ENCODE measurements around the gene CPLX3. TPM values are rescaled to one million over a fixed set of nuclear protein-coding genes. Genes with fewer than 3 reads are reported as not detected.

CPLX3 gene
- total RNA-seq, 2 donors from 2014 or later, result not detected

DNA sequence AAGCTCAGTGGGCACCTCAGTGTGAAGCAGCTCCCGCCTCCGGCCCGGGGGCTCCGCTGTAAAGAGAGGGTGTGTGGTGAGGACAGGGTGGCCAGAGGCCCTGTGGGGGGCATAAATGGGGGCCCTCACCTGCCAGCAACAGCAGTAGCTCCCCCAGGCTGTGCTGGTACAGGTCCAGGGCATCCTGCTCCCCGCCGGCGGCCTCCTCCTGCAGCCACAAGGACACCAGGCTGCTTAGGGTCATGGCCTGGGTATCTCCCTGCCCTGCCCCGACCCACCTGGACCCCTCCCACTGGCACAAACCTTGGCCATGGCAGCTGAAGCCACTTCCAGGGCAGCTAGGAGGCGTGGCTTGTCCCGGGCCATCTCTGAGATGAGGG lies 11.7 kb downstream of the CPLX3 start:
- Mint-ChIP-seq H3K27ac (no peak overlapping the region), H3K9me3 (no peaks in the 10 kb centered on the region), H3K27me3 (ENCODE audit: insufficient read depth) (no peaks in the 10 kb centered on the region), H3K4me1 (peaks cover 16% of the 10 kb centered on the region), H3K36me3 (ENCODE audit: low read depth) (peaks cover 15% of the 10 kb centered on the region), H3K4me3 (no peak overlapping the region)
- no peaks in the 10 kb centered on the region for H3K9me3 ChIP-seq (ENCODE audit: control insufficient read depth, low read length)
- DNase-seq, result no peak
- H3K4me1 ChIP-seq (ENCODE audit: control insufficient read depth, insufficient read depth, low read length), result no peaks in the 10 kb centered on the region
- no peak overlapping the region for H3K27ac ChIP-seq (ENCODE audit: low read depth, low read length)
- no peak for TF ChIP-seq CTCF (conservative IDR thresholded peaks at IDR 0.05)
- H3K4me3 ChIP-seq (ENCODE audit: low read length), result no peak overlapping the region
- WGBS, 2 experiments (ENCODE audit: insufficient coverage in 1 of 2, insufficient read length in 1 of 2), result 90 to 91% methylated on average over 2 to 10 of the region's 10 CpGs
- H3K36me3 ChIP-seq (ENCODE audit: control insufficient read depth, insufficient read depth, low read length), result no peaks in the 10 kb centered on the region
- H3K9ac ChIP-seq (ENCODE audit: extremely low read depth, low read length, poor library complexity, severe bottlenecking), result no peak overlapping the region
- H3K27me3 ChIP-seq (ENCODE audit: control insufficient read depth, insufficient read depth, low read length, poor library complexity, severe bottlenecking), result no peaks in the 10 kb centered on the region

DNA sequence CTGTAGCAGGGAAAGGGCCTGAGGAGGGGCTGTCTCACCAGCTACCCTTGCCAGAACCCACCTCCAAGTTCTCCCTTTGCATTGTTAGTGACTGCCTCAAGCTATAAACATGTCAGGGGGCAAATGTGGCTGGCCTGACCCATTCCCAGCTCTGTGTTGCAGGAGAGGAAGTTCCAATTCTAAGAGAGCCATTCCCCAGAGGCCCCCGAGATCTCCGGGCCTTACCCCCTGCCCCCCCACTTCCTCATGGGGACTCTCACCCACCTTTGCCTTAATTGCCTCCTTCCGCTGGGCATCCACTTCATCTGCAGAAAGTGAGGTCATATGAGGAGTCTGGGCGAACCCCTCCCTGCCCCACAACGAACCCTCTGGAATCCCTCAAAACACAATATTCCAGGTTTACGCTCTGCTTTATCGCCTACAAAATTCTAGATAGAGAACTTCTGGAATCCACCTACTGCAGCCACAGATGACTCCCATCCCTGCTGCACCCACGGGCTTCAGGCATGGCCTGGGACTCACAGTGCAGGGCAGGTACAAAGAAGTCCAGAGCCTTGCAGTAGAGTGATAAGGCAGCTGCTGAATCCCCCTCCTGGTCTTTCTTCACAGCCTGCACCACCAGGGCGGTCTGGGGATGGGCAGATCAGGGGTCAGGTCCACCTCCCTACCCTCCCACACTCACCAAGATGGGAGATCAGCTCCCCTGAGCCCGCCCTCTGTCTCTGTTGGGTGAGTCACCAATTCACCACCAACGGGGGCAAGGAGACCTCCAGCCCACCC lies 12.5 kb downstream of the CPLX3 start:
- Histone ChIP-seq H3K27ac (ENCODE audit: low read depth, low read length) (no peak overlapping the region), H3K9me3 (ENCODE audit: control insufficient read depth, low read length) (no peaks in the 10 kb centered on the region), H3K4me3 (ENCODE audit: low read length) (no peak overlapping the region), H3K4me1 (ENCODE audit: control insufficient read depth, insufficient read depth, low read length) (no peaks in the 10 kb centered on the region), H3K9ac (ENCODE audit: extremely low read depth, low read length, poor library complexity, severe bottlenecking) (no peak overlapping the region), H3K27me3 (ENCODE audit: control insufficient read depth, insufficient read depth, low read length, poor library complexity, severe bottlenecking) (no peaks in the 10 kb centered on the region), H3K36me3 (ENCODE audit: control insufficient read depth, insufficient read depth, low read length) (no peaks in the 10 kb centered on the region)
- no peak overlapping the region for H3K27ac Mint-ChIP-seq
- H3K36me3 Mint-ChIP-seq (ENCODE audit: low read depth), result peaks cover 15% of the 10 kb centered on the region
- H3K9me3 Mint-ChIP-seq, result no peaks in the 10 kb centered on the region
- 91 to 96% methylated on average over 5 to 11 of the region's 11 CpGs for WGBS, 2 experiments (ENCODE audit: insufficient coverage in 1 of 2, insufficient read length in 1 of 2)
- no peak for TF ChIP-seq CTCF (conservative IDR thresholded peaks at IDR 0.05)
- peaks cover 19% of the 10 kb centered on the region for H3K4me1 Mint-ChIP-seq
- no peaks in the 10 kb centered on the region for H3K27me3 Mint-ChIP-seq (ENCODE audit: insufficient read depth)
- DNase-seq, result no peak
- no peak overlapping the region for H3K4me3 Mint-ChIP-seq

- Histone ChIP-seq H3K4me1 (ENCODE audit: control insufficient read depth, insufficient read depth, low read length) (no peaks in the 10 kb centered on the region), H3K4me3 (ENCODE audit: low read length) (no peak overlapping the region), H3K27ac (ENCODE audit: low read depth, low read length) (no peak overlapping the region), H3K27me3 (ENCODE audit: control insufficient read depth, insufficient read depth, low read length, poor library complexity, severe bottlenecking) (no peaks in the 10 kb centered on the region), H3K9ac (ENCODE audit: extremely low read depth, low read length, poor library complexity, severe bottlenecking) (no peak overlapping the region), H3K9me3 (ENCODE audit: control insufficient read depth, low read length) (no peaks in the 10 kb centered on the region), H3K36me3 (ENCODE audit: control insufficient read depth, insufficient read depth, low read length) (peaks cover 5% of the 10 kb centered on the region)
- WGBS, 2 experiments (ENCODE audit: insufficient coverage in 1 of 2, insufficient read length in 1 of 2), result 87 to 88% methylated on average over 21 to 31 of the region's 31 CpGs
- no peaks in the 10 kb centered on the region for H3K9me3 Mint-ChIP-seq
- H3K36me3 Mint-ChIP-seq (ENCODE audit: low read depth), result peaks cover 20% of the 10 kb centered on the region
- peak; percentile 56 for TF ChIP-seq CTCF (conservative IDR thresholded peaks at IDR 0.05)
- H3K27ac Mint-ChIP-seq, result peak overlapping the region; percentile 88
- no peaks in the 10 kb centered on the region for H3K27me3 Mint-ChIP-seq (ENCODE audit: insufficient read depth)
- no peak overlapping the region for H3K4me3 Mint-ChIP-seq
- peak; percentile 78 for DNase-seq
- H3K4me1 Mint-ChIP-seq, result peaks cover 24% of the 10 kb centered on the region
Measured at GRCh38 chr15:74839526-74840395, 13.3 kb downstream of the CPLX3 start.

Data from endodermal cell (in vitro differentiated cells).